ENCODE data around the gene NFATC1. TPM values are rescaled to one million over a fixed set of nuclear protein-coding genes. Genes with fewer than 3 reads are reported as not detected.
A peak's percentile ranks its signal among the peaks of the same experiment; 100 is the strongest.

The NFATC1 gene
- total RNA-seq, 1 donor, result 23.9 TPM

- Histone ChIP-seq H3K4me1 (ENCODE audit: insufficient read depth, low read length) (peaks cover 72% of the 10 kb centered on the region), H3K9me3 (ENCODE audit: low read depth, low read length) (no peaks in the 10 kb centered on the region), H3K4me3 (ENCODE audit: low read length) (no peak overlapping the region)
Observed at GRCh38 chr18:79402977-79403722, 7.4 kb downstream of the NFATC1 start.

GRCh38 chr18:79403723-79404566 is 8.2 kb downstream of the NFATC1 start:
- H3K4me3 ChIP-seq (ENCODE audit: low read length), result no peak overlapping the region
- no peaks in the 10 kb centered on the region for H3K9me3 ChIP-seq (ENCODE audit: low read depth, low read length)
- peaks cover 65% of the 10 kb centered on the region for H3K4me1 ChIP-seq (ENCODE audit: insufficient read depth, low read length)
- no peaks in the 10 kb centered on the region for H3K27me3 ChIP-seq (ENCODE audit: insufficient read depth, low read length)

More at GRCh38 chr18:79402977-79403722, 7.4 kb downstream of the NFATC1 start:
- no peaks in the 10 kb centered on the region for H3K27me3 ChIP-seq (ENCODE audit: insufficient read depth, low read length)

GRCh38 chr18:79404567-79404910 is 8.8 kb downstream of the NFATC1 start:
- H3K4me3 ChIP-seq (ENCODE audit: low read length), result no peak overlapping the region
- H3K27me3 ChIP-seq (ENCODE audit: insufficient read depth, low read length), result no peaks in the 10 kb centered on the region
- no peaks in the 10 kb centered on the region for H3K9me3 ChIP-seq (ENCODE audit: low read depth, low read length)
- peaks cover 59% of the 10 kb centered on the region for H3K4me1 ChIP-seq (ENCODE audit: insufficient read depth, low read length)

- Histone ChIP-seq H3K27me3 (ENCODE audit: insufficient read depth, low read length) (no peaks in the 10 kb centered on the region), H3K9me3 (ENCODE audit: low read depth, low read length) (no peaks in the 10 kb centered on the region), H3K4me3 (ENCODE audit: low read length) (no peak overlapping the region), H3K4me1 (ENCODE audit: insufficient read depth, low read length) (peaks cover 59% of the 10 kb centered on the region)
Observed at GRCh38 chr18:79405019-79405780, 9.5 kb downstream of the NFATC1 start.

- Histone ChIP-seq H3K9me3 (ENCODE audit: low read depth, low read length) (no peaks in the 10 kb centered on the region), H3K4me3 (ENCODE audit: low read length) (peak overlapping the region; percentile 2), H3K27me3 (ENCODE audit: insufficient read depth, low read length) (no peaks in the 10 kb centered on the region), H3K4me1 (ENCODE audit: insufficient read depth, low read length) (peaks cover 58% of the 10 kb centered on the region)
Observed at GRCh38 chr18:79405781-79406575, 10.2 kb downstream of the NFATC1 start.

- peaks cover 51% of the 10 kb centered on the region for H3K4me1 ChIP-seq (ENCODE audit: insufficient read depth, low read length)
Observed at GRCh38 chr18:79406708-79407107, 11.0 kb downstream of the NFATC1 start.

GRCh38 chr18:79409313-79409712 is 13.6 kb downstream of the NFATC1 start:
- no peak overlapping the region for H3K4me3 ChIP-seq (ENCODE audit: low read length)
- peaks cover 25% of the 10 kb centered on the region for H3K4me1 ChIP-seq (ENCODE audit: insufficient read depth, low read length)

More at GRCh38 chr18:79406708-79407107, 11.0 kb downstream of the NFATC1 start:
- Histone ChIP-seq H3K9me3 (ENCODE audit: low read depth, low read length) (no peaks in the 10 kb centered on the region), H3K27me3 (ENCODE audit: insufficient read depth, low read length) (no peaks in the 10 kb centered on the region), H3K4me3 (ENCODE audit: low read length) (no peak overlapping the region)

GRCh38 chr18:79410171-79410641 is 14.5 kb downstream of the NFATC1 start:
- no peak overlapping the region for H3K4me3 ChIP-seq (ENCODE audit: low read length)
- H3K4me1 ChIP-seq (ENCODE audit: insufficient read depth, low read length), result peaks cover 16% of the 10 kb centered on the region
- no peaks in the 10 kb centered on the region for H3K27me3 ChIP-seq (ENCODE audit: insufficient read depth, low read length)

More at GRCh38 chr18:79409313-79409712, 13.6 kb downstream of the NFATC1 start:
- no peaks in the 10 kb centered on the region for H3K27me3 ChIP-seq (ENCODE audit: insufficient read depth, low read length)
- H3K9me3 ChIP-seq (ENCODE audit: low read depth, low read length), result no peaks in the 10 kb centered on the region

GRCh38 chr18:79410731-79411613 is 15.2 kb downstream of the NFATC1 start:
- Histone ChIP-seq H3K9me3 (ENCODE audit: low read depth, low read length) (no peaks in the 10 kb centered on the region), H3K4me3 (ENCODE audit: low read length) (no peak overlapping the region), H3K27me3 (ENCODE audit: insufficient read depth, low read length) (no peaks in the 10 kb centered on the region), H3K4me1 (ENCODE audit: insufficient read depth, low read length) (peaks cover 9% of the 10 kb centered on the region)

More at GRCh38 chr18:79410171-79410641, 14.5 kb downstream of the NFATC1 start:
- no peaks in the 10 kb centered on the region for H3K9me3 ChIP-seq (ENCODE audit: low read depth, low read length)

- Histone ChIP-seq H3K9me3 (ENCODE audit: low read depth, low read length) (no peaks in the 10 kb centered on the region), H3K27me3 (ENCODE audit: insufficient read depth, low read length) (no peaks in the 10 kb centered on the region), H3K4me1 (ENCODE audit: insufficient read depth, low read length) (no peaks in the 10 kb centered on the region), H3K4me3 (ENCODE audit: low read length) (no peak overlapping the region)
Observed at GRCh38 chr18:79411614-79412526, 16.1 kb downstream of the NFATC1 start.

GRCh38 chr18:79413025-79413424 is 17.3 kb downstream of the NFATC1 start:
- Histone ChIP-seq H3K27me3 (ENCODE audit: insufficient read depth, low read length) (no peaks in the 10 kb centered on the region), H3K4me3 (ENCODE audit: low read length) (no peak overlapping the region), H3K4me1 (ENCODE audit: insufficient read depth, low read length) (no peaks in the 10 kb centered on the region), H3K9me3 (ENCODE audit: low read depth, low read length) (no peaks in the 10 kb centered on the region)

GRCh38 chr18:79413426-79413825 is 17.7 kb downstream of the NFATC1 start:
- no peaks in the 10 kb centered on the region for H3K27me3 ChIP-seq (ENCODE audit: insufficient read depth, low read length)
- H3K9me3 ChIP-seq (ENCODE audit: low read depth, low read length), result no peaks in the 10 kb centered on the region
- H3K4me3 ChIP-seq (ENCODE audit: low read length), result no peak overlapping the region
- no peaks in the 10 kb centered on the region for H3K4me1 ChIP-seq (ENCODE audit: insufficient read depth, low read length)

- Histone ChIP-seq H3K4me3 (ENCODE audit: low read length) (no peak overlapping the region), H3K27me3 (ENCODE audit: insufficient read depth, low read length) (no peaks in the 10 kb centered on the region), H3K9me3 (ENCODE audit: low read depth, low read length) (no peaks in the 10 kb centered on the region), H3K4me1 (ENCODE audit: insufficient read depth, low read length) (no peaks in the 10 kb centered on the region)
Observed at GRCh38 chr18:79413901-79414300, 18.2 kb downstream of the NFATC1 start.

All from mononuclear cell (primary cell).